Fibroblast of the aortic adventitia (primary cell): ENCODE measurements around the gene PALLD. TPM values are rescaled to one million over a fixed set of nuclear protein-coding genes. Genes with fewer than 3 reads are reported as not detected.

Experiments
- DNase-seq: peaks from one replicate; pipeline ENCODE4 v3.0.0-alpha.2; 2010; ENCODE audit warnings: low read depth
- H3K4me3 ChIP-seq: 2 replicates; pipeline ENCODE4 v1.5.1; 2011; ENCODE audit warnings: low read depth, mild to moderate bottlenecking, control low read depth, low read length, moderate library complexity
- CTCF ChIP-seq: IDR thresholded peaks from 2 replicates; pipeline ENCODE4 v1.5.1; 2011; ENCODE audit warnings: mild to moderate bottlenecking, low read length, control low read depth, inconsistent platforms; ENCODE audit not compliant: insufficient read depth
- total RNA-seq: library from RNA; depleted of rRNA; stranded (reverse); fragments of >200 nt; gene quantifications from 2 replicates; pipeline ENCODE4 v1.2.3, GENCODE V29; 2012; ENCODE audit warnings: low replicate concordance

The PALLD gene
- total RNA-seq, 1 donor: 52.1 TPM

GRCh38 chr4:168636506-168637196, 139.8 kb downstream of the PALLD start:
- peak; percentile 93 for DNase-seq
- TF ChIP-seq CTCF: no peak
- H3K4me3 ChIP-seq: peak overlapping the region; percentile 42

GRCh38 chr4:168637872-168638756, 141.3 kb downstream of the PALLD start:
- H3K4me3 ChIP-seq: no peak overlapping the region
- DNase-seq: peak; percentile 89
- no peak for TF ChIP-seq CTCF

- H3K4me3 ChIP-seq: no peak overlapping the region
- peak; percentile 52 for DNase-seq
- no peak for TF ChIP-seq CTCF
Observed at GRCh38 chr4:168639914-168640313, 143.1 kb downstream of the PALLD start.

- TF ChIP-seq CTCF: no peak
- DNase-seq: no peak
- H3K4me3 ChIP-seq: no peak overlapping the region
Observed at GRCh38 chr4:168641811-168642140, 144.9 kb downstream of the PALLD start.

GRCh38 chr4:168642591-168642990, 145.7 kb downstream of the PALLD start:
- H3K4me3 ChIP-seq: no peak overlapping the region
- no peak for DNase-seq
- no peak for TF ChIP-seq CTCF

GRCh38 chr4:168643111-168643795, 146.4 kb downstream of the PALLD start:
- H3K4me3 ChIP-seq: no peak overlapping the region
- TF ChIP-seq CTCF: no peak
- peak; percentile 72 for DNase-seq
